Hepatocyte (in vitro differentiated cells): Measurements from ENCODE around the gene EYA4. TPM values are rescaled to one million over a fixed set of nuclear protein-coding genes. Genes with fewer than 3 reads are reported as not detected.

Experiments
- DNase-seq: peaks from one replicate; pipeline ENCODE4 v3.0.0-alpha.2; 2016; ENCODE audit warnings: low spot score
- H2AFZ ChIP-seq: fragments of 200-600 bp; sonication (generic); 2 replicates; pipeline ENCODE4 v1.6.0; 2016; ENCODE audit warnings: antibody characterized with exemption, mild to moderate bottlenecking
- H3K27ac ChIP-seq: fragments of 200-600 bp; sonication (generic); 2 replicates; pipeline ENCODE4 v1.5.1; 2016; ENCODE audit warnings: mild to moderate bottlenecking
- H3K27me3 ChIP-seq: fragments of 200-600 bp; sonication (generic); 2 replicates; pipeline ENCODE4 v1.6.1; 2016
- H3K36me3 ChIP-seq: fragments of 200-600 bp; sonication (generic); replicated peaks from 2 replicates; pipeline ENCODE4 v1.5.1; 2016; ENCODE audit warnings: low read depth; ENCODE audit not compliant: insufficient read depth
- H3K4me1 ChIP-seq: fragments of 200-600 bp; sonication (generic); 2 replicates; pipeline ENCODE4 v1.5.1; 2016; ENCODE audit warnings: mild to moderate bottlenecking, moderate library complexity; ENCODE audit not compliant: insufficient read depth
- H3K4me2 ChIP-seq: fragments of 200-600 bp; sonication (generic); 2 replicates; pipeline ENCODE4 v1.6.0; 2016
- H3K4me3 ChIP-seq: fragments of 200-600 bp; sonication (generic); 2 replicates; pipeline ENCODE4 v1.5.1; 2016; ENCODE audit warnings: mild to moderate bottlenecking
- H3K79me2 ChIP-seq: fragments of 200-600 bp; sonication (generic); 2 replicates; pipeline ENCODE4 v1.6.0; 2017; ENCODE audit warnings: mild to moderate bottlenecking
- H3K9me2 ChIP-seq: fragments of 200-600 bp; sonication (generic); replicated peaks from 2 replicates; pipeline ENCODE4 v1.6.0; 2017; ENCODE audit warnings: mild to moderate bottlenecking; ENCODE audit not compliant: insufficient read depth
- H3K9me3 ChIP-seq: fragments of 200-600 bp; sonication (generic); 2 replicates; pipeline ENCODE4 v1.5.1; 2016; ENCODE audit warnings: low read depth, mild to moderate bottlenecking
- H4K20me1 ChIP-seq: fragments of 200-600 bp; sonication (generic); 2 replicates; pipeline ENCODE4 v1.6.0; 2016; ENCODE audit warnings: mild to moderate bottlenecking; ENCODE audit not compliant: insufficient read depth, poor library complexity, severe bottlenecking
- CTCF ChIP-seq: fragments of 200-600 bp; sonication (generic); IDR thresholded peaks from 2 replicates; pipeline ENCODE4 v1.5.1; 2016; ENCODE audit warnings: antibody characterized with exemption, mild to moderate bottlenecking; ENCODE audit not compliant: poor library complexity
- EZH2 ChIP-seq: fragments of 200-600 bp; sonication (generic); IDR thresholded peaks from 2 replicates; pipeline ENCODE4 v1.6.1; 2016; ENCODE audit warnings: antibody characterized with exemption, mild to moderate bottlenecking, borderline replicate concordance
- EZH2phosphoT487 ChIP-seq: fragments of 200-600 bp; sonication (generic); IDR thresholded peaks from one replicate; pipeline ENCODE4 v1.6.1; 2018; ENCODE audit warnings: antibody characterized with exemption, mild to moderate bottlenecking, low read depth, moderate library complexity; ENCODE audit not compliant: unreplicated experiment, severe bottlenecking
- WGBS: methylation state at CpG from one replicate; pipeline ENCODE4 v1.1.6; 2016; ENCODE audit warnings: low lambda C conversion rate; ENCODE audit errors: missing lambda C conversion rate; 5-methylcytosine and 5-hydroxymethylcytosine counted together
- polyA plus RNA-seq: library from polyadenylated mRNA; unstranded; fragments of >200 nt; fragmentation: Nextera tagmentation; extraction: Ambion mirVana; gene quantifications from 2 replicates; pipeline ENCODE4 v1.2.1, GENCODE V29; 2016
- total RNA-seq: library from RNA; depleted of rRNA; stranded (reverse); fragments of >200 nt; gene quantifications from 2 replicates; pipeline ENCODE4 v1.2.3, GENCODE V29; 2014

The EYA4 gene
- total and polyA plus RNA-seq, 2 experiments from 2014 or later = 0.33 to 1.8 TPM

DNA sequence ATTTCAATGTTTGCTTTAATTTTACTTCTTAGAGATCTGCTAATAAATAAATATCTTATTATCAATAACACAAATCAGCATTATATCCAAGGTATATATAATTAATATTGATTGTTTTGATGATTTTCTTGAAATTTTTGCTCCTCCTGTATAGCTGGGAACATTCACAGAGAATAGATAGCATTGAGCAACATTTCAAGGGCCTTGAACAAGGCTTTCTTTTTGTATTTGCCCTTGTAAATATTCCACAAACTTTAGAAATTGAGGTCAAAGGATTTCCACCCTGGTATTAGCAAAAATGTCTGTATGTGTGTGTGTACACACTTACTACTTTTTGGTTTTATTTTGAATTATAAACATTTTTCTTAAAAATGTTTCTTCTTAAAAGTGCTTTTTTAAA, 205.6 kb downstream of the EYA4 start:
- Histone ChIP-seq H3K4me3 (no peak overlapping the region), H3K79me2 (no peaks in the 10 kb centered on the region), H3K4me2 (no peak overlapping the region), H3K9me2 (no peaks in the 10 kb centered on the region), H2AFZ (no peak overlapping the region), H4K20me1 (no peaks in the 10 kb centered on the region), H3K27me3 (no peaks in the 10 kb centered on the region), H3K27ac (no peak overlapping the region), H3K4me1 (no peaks in the 10 kb centered on the region), H3K9me3 (no peaks in the 10 kb centered on the region), H3K36me3 (no peaks in the 10 kb centered on the region)
- no peak for DNase-seq
- TF ChIP-seq CTCF (no peak), EZH2phosphoT487 (no peak)

DNA sequence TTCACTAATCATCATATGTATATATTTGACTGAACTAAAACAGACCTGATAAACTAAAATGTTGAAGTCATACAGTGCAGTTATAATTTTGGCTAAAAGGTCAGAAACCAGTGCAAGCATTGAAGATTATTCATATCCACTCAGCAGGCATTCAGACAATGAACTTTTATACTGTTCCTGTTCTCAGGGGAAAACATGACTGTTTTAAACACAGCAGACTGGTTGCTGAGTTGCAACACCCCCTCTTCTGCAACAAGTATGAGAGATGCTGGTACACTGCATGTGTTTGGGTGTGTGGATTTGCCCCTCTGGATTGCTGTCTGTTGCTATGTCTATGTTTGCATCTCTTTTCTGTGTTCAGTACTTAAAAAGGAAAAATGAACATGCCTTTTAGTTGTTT, 206.8 kb downstream of the EYA4 start:
- TF ChIP-seq CTCF = no peak
- no peak for TF ChIP-seq EZH2
- no peak for TF ChIP-seq EZH2phosphoT487
- H3K9me3 ChIP-seq = no peaks in the 10 kb centered on the region
- H4K20me1 ChIP-seq = no peaks in the 10 kb centered on the region
- no peak overlapping the region for H3K27ac ChIP-seq
- H3K27me3 ChIP-seq = no peaks in the 10 kb centered on the region
- no peaks in the 10 kb centered on the region for H3K79me2 ChIP-seq
- DNase-seq = no peak
- no peaks in the 10 kb centered on the region for H3K4me1 ChIP-seq
- no peak overlapping the region for H3K4me3 ChIP-seq
- no peaks in the 10 kb centered on the region for H3K9me2 ChIP-seq
- H2AFZ ChIP-seq = no peak overlapping the region
- H3K36me3 ChIP-seq = no peaks in the 10 kb centered on the region
- H3K4me2 ChIP-seq = no peak overlapping the region

- Histone ChIP-seq H3K9me2 (no peaks in the 10 kb centered on the region), H3K36me3 (no peaks in the 10 kb centered on the region), H3K79me2 (no peaks in the 10 kb centered on the region), H3K27ac (no peak overlapping the region), H3K27me3 (peaks cover 3% of the 10 kb centered on the region), H3K4me1 (no peaks in the 10 kb centered on the region), H2AFZ (no peak overlapping the region), H3K4me3 (no peak overlapping the region), H3K4me2 (no peak overlapping the region), H4K20me1 (no peaks in the 10 kb centered on the region), H3K9me3 (no peaks in the 10 kb centered on the region)
- no peak for TF ChIP-seq CTCF
- no peak for TF ChIP-seq EZH2
- no peak for TF ChIP-seq EZH2phosphoT487
- WGBS = 58% methylated on average over 7 of the region's 7 CpGs
- DNase-seq = no peak
These were observed 215.3 kb downstream of the EYA4 start for GRCh38 chr6:133456439-133456838.

DNA sequence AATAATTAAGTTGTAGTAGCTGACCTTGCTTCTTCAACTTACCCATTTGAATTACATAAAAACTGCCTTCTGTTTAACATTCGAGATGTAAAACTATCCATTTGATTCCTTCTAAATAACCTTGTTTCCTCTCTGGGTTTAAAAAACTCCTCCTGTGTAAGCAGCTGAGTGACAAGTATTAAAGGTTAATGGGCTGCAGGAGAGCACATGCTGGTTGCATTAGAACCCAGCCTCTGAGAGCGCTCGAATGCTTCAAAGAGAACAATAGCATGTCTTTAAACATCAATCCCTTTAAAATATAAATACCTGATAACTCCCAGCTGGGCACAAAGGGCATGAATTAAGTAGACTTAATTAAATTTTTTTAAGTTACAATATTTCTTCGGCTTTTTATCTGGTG, 215.8 kb downstream of the EYA4 start:
- Histone ChIP-seq H2AFZ (no peak overlapping the region), H3K27ac (no peak overlapping the region), H3K9me3 (no peaks in the 10 kb centered on the region), H3K36me3 (no peaks in the 10 kb centered on the region), H3K4me3 (no peak overlapping the region), H3K79me2 (no peaks in the 10 kb centered on the region), H3K4me2 (no peak overlapping the region), H4K20me1 (no peaks in the 10 kb centered on the region), H3K9me2 (no peaks in the 10 kb centered on the region), H3K27me3 (peaks cover 3% of the 10 kb centered on the region), H3K4me1 (no peaks in the 10 kb centered on the region)
- WGBS = 57% methylated on average over 4 of the region's 4 CpGs
- no peak for DNase-seq
- TF ChIP-seq CTCF = no peak
- TF ChIP-seq EZH2 = no peak
- no peak for TF ChIP-seq EZH2phosphoT487
